GM15510 (cell line): Measurements from ENCODE around the gene DPYSL3.

Experiments used
- POLR2A ChIP-seq: IDR thresholded peaks from 3 replicates; pipeline ENCODE4 v1.6.1; 2011; ENCODE audit warnings: borderline replicate concordance; ENCODE audit not compliant: insufficient read length; ENCODE audit errors: extremely low read depth

The DPYSL3 gene

GRCh38 chr5:147485046-147485445 lies 24.8 kb downstream of the DPYSL3 start:
- TF ChIP-seq POLR2A: no peak

- no peak for TF ChIP-seq POLR2A
Observed at GRCh38 chr5:147484708-147485020, 25.2 kb downstream of the DPYSL3 start.

DNA sequence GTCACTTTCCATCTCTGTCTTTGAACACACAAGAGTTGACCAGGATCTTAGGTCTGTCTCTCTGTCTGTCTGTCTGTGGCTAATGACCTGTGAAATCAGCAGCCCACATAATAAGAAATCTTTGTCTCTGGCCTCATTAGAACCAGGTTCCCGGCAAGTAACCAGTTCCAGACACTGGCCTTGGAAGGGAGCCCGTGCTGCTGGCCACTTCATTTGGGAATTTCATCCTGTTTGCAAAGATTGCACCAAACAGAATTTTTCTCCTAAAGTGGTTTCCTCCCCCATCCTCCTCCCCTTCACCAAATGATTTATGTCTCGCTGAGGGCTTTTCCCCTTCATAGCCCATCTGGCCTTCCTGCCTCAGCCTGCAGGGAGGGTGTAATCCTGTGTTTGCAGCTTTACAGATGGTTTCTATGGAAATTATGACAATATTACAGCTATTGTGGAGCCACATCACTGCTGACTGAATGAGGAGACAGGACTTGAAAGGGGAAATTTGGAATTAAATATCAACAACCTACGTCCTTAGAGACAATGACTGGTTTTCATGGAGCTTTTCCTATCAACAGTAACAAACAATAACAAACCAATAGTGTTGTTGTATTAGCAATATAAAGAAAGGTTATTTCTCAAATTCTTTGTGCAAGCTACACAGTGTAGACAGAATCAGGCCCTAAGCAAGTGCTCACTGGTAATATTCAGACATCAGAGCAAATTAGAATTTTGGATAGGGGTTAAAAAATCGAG lies 25.7 kb downstream of the DPYSL3 start:
- TF ChIP-seq POLR2A: no peak

- no peak for TF ChIP-seq POLR2A
Observed at GRCh38 chr5:147483188-147483790, 26.6 kb downstream of the DPYSL3 start.

DNA sequence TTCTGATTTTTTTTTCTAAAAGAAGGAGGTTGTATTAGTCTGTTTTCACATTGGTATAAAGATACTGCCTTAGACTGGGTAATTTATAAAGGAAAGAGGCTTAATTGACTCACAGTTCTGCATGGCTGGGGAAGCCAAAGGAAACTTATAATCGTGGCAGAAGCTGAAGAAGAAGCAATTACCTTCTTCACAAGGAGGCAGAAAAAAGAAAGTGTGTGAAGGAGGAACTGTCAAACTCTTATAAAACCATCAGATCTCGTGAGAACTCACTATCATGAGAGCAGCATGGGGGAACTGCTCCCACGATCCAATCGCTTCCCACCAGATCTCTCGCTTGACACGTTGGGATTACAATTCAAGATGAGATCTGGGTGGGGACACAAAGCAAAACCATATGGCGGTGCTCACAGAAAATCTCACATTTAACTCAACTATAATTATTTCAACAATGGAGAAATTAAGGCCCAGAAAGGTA lies 27.1 kb downstream of the DPYSL3 start:
- TF ChIP-seq POLR2A: no peak

DNA sequence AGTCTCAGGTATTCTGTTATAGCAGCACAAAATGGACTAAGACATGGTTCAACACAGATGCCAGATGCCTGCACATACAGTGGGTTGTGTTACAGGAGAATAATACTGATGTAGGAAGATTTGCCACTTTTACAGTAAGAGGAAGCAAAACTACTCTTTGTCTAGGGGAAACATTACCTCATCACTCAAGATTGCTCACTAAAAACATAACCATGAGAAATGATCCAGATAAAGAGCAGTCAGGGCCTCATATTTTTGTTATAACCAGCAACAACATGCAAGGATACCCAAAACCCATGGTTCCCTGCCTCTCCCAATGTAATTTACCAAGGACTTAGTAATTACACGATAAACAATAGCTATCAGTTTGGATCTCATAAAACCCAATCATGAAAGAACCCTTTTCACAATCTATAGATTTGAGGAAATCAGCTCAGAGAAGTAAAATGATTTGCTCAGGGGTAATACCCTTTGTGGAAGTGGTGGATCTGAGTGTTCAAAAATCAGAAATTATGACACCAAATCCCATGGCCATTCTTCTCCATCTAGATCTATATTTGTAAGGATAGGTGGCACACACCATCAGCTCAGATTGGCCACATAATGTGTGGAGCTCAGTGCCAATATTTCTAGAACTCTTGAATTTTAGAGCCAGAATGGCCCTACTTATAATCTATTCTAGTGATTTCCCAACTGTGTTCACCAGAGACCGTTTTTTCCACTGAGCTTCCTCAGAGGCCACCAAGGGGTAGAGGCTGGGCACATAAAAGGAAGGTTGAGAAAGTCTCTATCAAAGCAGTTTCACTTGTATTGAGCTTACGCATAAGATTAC lies 27.8 kb downstream of the DPYSL3 start:
- no peak for TF ChIP-seq POLR2A

DNA sequence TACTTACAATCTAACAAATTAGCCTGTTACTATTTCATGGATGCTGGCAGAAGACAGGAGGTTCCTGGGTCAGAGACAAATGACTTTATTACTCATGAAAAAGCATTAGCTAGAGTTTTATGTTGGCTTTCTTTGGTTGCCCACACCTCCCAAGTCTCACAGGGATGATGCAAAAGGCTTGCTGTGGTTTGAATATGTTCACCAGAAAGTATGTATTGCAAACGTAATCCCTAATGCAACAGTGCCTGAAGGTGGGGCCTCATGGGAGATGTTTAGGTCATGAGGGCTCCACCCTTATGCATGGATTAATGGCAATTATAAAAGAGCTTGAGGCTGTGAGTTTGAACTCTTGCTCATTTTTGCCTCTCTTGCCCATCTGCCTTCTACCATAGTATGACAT lies 28.5 kb downstream of the DPYSL3 start:
- TF ChIP-seq POLR2A: no peak

- TF ChIP-seq POLR2A: no peak
Observed at GRCh38 chr5:147479949-147480348, 29.9 kb downstream of the DPYSL3 start.

DNA sequence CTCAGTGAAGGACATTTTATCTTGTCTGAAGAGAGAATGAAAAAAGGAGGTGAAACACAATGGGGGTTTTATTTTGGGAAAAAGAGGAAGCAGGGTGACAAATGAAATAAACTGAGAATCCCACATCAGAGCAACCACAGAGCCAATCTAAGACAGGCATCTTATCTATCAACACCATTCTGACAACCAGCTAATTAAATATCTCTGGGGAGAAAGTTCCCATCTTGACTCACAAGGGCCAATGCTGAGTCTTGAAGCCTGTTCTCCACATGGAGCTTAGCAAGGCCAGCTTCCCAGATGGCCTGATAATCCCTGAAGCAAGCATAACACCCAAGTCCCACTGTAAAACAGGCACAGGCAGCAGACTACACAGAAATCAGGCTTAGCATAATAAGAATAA lies 30.4 kb downstream of the DPYSL3 start:
- no peak for TF ChIP-seq POLR2A

- TF ChIP-seq POLR2A: no peak
Observed at GRCh38 chr5:147474140-147474539, 35.7 kb downstream of the DPYSL3 start.

- no peak for TF ChIP-seq POLR2A
Observed at GRCh38 chr5:147472664-147473475, 37.0 kb downstream of the DPYSL3 start.

DNA sequence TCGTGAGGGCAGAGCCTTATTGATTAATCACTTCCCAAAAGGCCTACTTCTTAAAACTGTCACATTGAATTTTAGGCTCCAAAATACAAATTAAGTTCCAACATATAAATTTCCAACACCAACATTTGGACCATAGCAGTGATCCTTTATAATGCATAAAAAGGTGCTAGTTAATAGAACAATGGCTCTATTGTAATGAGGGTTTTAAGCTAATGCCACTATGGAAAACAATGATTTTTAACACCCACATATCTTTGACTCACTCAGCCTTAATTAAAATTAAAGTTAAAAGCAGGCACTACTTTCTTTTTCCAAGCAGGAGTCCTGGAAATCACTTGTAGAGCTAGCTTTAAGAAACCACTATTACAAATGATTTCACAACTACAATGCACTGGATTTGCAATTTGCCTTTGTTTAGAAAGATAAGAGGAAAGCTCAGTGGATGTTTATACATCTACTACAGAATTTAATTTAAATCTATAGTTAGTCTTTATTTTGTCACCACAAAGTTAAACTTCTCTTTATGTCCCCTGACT lies 41.8 kb downstream of the DPYSL3 start:
- no peak for TF ChIP-seq POLR2A

DNA sequence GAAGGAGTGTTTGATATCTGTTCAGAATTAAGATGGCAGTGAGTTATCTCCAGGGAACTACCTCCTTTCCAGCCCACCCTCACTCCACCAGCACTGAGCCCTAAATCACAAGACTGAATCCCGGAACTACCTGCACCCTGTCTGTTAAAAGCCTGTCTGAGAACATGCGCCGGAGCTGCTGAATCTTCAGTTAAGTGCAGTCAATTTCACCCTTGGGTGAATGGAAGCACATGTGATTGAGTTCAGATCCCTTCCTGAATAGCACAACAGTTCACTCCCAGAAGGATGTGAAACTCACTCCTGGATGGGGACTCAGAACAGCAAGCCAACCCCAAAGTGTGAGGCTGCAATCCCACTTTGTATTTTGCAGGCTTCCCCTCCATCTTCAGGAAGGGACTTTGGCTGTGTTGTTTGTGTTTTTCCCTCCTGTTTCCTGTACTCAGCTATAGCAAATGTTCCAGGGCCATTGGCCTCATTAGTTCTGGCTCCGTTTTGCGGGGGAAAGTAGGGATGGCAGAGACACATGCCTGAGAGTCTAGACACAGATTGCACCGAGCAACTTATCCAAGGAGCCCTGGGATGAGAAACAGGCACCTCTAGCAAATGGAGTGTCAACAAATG lies 43.4 kb downstream of the DPYSL3 start:
- no peak for TF ChIP-seq POLR2A

DNA sequence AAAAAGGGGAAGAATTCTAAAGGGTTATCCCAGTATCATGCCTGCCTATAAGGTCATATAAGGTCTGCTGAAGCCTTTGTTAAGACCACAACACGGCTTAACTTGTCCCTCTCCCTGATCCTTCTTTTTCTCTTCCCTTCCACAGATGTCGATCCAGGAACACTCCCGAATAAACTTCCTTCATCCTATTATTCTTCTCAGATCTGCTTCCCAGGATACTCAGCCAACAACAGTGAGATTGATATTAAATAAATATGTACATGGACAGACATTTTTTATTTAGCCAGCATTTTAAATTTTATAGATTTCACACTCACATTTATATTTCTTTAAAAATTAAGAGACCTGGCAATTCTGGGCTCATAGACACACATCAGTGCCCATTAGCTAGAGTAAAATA lies 44.1 kb downstream of the DPYSL3 start:
- no peak for TF ChIP-seq POLR2A
